Measurements from ENCODE around the gene ATP23.

ATP23 gene

DNA sequence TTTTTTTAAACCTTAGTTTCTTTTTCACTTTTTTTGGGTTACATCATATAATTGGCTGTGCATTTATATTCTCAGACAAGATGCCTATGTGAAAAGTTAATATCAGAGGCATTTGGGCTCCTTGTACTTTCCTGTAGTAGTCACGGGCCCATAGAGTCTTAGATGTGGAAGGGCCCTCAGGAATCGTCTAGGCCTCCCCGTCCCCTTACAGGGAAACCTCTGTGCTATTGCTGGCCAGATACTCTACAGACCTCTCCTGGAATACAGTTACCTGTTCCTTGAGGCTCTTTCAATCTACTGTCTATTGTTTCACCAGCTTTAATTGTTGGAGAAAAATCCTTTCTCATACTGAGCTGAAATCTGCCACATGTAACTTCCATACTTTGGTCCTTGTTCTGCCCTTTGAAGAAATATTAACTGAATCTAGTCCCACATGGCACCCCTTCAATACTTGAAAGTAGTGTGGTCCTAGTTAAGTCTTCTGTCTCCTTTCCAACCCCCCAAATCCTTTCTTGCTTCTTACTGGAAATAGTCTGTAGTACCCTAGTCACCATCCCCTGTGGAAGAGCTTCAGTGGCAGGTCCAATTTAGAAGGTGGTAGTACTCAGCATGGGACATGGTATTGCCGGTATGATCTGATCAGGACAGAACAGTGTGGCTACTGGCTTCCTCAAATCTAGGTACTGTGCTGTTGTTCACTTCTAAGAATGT, 3.1 kb downstream of the ATP23 start:
- no peak overlapping the region for H3K4me3 ChIP-seq (ENCODE audit: low read length)
- no peak for TF ChIP-seq CTCF (conservative IDR thresholded peaks at IDR 0.05; ENCODE audit: low read length)
- DNase-seq (ENCODE audit: low read depth): no peak

- TF ChIP-seq CTCF (conservative IDR thresholded peaks at IDR 0.05; ENCODE audit: low read length): no peak
- no peak overlapping the region for H3K4me3 ChIP-seq (ENCODE audit: low read length)
- DNase-seq (ENCODE audit: low read depth): no peak
Observed at GRCh38 chr12:57952766-57953165, 11.4 kb downstream of the ATP23 start.

- no peak for TF ChIP-seq CTCF (conservative IDR thresholded peaks at IDR 0.05; ENCODE audit: low read length)
- H3K4me3 ChIP-seq (ENCODE audit: low read length): no peak overlapping the region
- no peak for DNase-seq (ENCODE audit: low read depth)
Observed at GRCh38 chr12:57954768-57955167, 13.4 kb downstream of the ATP23 start.

DNA sequence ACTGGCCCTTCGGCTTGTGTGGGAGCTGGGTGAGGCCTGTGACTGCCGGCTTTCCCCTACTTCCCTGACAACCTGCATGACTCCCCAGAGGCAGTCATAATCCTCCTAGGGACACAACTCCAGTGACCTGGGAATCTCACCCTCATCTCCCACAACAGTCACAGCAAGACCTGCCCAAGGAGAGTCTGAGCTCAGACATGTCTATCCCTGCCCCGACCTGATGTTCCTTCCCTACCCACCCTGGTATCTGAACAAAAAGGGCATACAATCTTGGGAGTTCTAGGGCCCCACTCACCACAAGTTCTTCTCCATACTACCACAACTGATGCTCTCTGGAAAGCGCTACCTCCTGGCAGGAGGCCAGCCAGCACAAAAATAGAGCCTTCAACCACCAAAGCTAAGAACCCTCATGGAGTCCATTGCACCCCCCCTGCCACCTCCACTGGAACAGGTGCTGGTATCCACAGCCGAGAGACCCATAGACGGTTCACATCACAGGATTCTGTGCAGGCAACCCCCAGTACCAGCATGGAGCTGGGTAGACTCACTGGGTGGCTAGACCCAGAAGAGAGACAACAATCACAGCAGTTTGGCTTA, 16.8 kb downstream of the ATP23 start:
- no peak overlapping the region for H3K4me3 ChIP-seq (ENCODE audit: low read length)
- TF ChIP-seq CTCF (conservative IDR thresholded peaks at IDR 0.05; ENCODE audit: low read length): no peak
- no peak for DNase-seq (ENCODE audit: low read depth)

- TF ChIP-seq CTCF (conservative IDR thresholded peaks at IDR 0.05; ENCODE audit: low read length): no peak
- DNase-seq (ENCODE audit: low read depth): no peak
- no peak overlapping the region for H3K4me3 ChIP-seq (ENCODE audit: low read length)
Observed at GRCh38 chr12:57964421-57964820, 23.1 kb downstream of the ATP23 start.

DNA sequence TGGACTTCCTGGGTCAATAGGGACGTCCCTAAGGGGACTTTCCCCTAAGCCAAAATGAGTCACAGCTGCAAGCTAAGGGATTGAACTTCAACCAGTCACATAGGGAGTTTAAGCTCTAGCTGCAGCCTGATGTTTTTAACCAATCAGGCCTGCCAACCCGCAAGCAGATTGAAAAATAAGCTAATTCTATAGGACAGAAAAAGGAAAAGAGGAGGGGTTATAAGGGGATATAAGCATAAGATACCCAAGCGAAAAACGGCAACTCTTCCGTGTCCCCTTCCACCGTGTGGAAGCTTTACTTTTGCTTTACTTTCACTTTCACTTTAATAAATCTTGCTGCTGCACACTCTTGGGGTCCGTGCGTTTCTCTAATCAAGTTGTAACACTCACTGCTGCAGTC, 24.4 kb downstream of the ATP23 start:
- TF ChIP-seq CTCF (conservative IDR thresholded peaks at IDR 0.05; ENCODE audit: low read length): no peak
- DNase-seq (ENCODE audit: low read depth): no peak
- H3K4me3 ChIP-seq (ENCODE audit: low read length): no peak overlapping the region

GRCh38 chr12:57966536-57966935, 25.2 kb downstream of the ATP23 start:
- no peak overlapping the region for H3K4me3 ChIP-seq (ENCODE audit: low read length)
- no peak for DNase-seq (ENCODE audit: low read depth)

More at GRCh38 chr12:57966536-57966935, 25.2 kb downstream of the ATP23 start:
- no peak for TF ChIP-seq CTCF (conservative IDR thresholded peaks at IDR 0.05; ENCODE audit: low read length)

Measured in AG10803 (cell line).